ENCODE measurements around the gene TOMM7. TPM values are rescaled to one million over a fixed set of nuclear protein-coding genes. Genes with fewer than 3 reads are reported as not detected.
A peak's percentile ranks its signal among the peaks of the same experiment; 100 is the strongest.

The TOMM7 gene
- polyA plus RNA-seq, 1 experiment = 390 TPM

DNA sequence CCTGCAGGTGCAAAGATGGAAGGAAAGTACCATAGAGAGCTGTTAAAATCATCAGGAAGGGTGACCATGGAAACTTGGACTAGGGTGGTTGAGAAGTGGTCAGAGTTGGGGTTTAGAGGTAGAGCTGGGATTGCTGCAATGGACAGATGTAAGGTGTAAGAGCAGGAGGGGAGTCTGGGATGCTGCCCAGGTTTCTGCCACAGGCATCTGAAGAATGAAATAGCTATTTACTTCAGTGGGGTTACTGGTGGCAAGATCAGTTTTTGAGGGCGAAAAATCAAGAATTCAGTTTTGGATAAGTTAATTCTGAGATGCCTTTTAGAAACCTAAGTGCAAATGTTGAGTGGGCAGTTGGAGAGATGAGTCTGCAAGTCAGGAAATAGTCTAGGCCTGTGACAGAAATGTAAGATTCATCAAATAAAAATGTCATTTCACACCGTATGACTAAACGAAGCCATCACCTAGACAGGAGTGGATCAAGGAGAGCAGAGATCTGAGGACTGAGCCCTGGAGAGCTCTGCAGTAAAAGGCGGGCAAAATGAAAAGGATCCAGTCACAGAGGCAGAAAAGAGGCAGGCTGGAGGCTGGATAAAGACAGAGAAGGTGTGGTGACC is 22.7 kb upstream of the TOMM7 start:
- H3K4me3 ChIP-seq (ENCODE audit: low read depth, low read length) = no peak overlapping the region

GRCh38 chr7:22843681-22844309 is 21.1 kb upstream of the TOMM7 start:
- ChIA-PET POLR2A (no interaction called here), CTCF (interaction anchor here (0.5 kb wide), 1 partner anchor 10 kb away, joined by 6 read pairs; no protein-coding TSS in a partner anchor)
- Histone ChIP-seq H3K4me3 (ENCODE audit: low read depth, low read length) (no peak overlapping the region), H3K9me3 (ENCODE audit: control insufficient read depth, insufficient read depth, low read length) (peaks cover 3% of the 10 kb centered on the region), H3K27ac (ENCODE audit: low read depth, low read length) (no peak overlapping the region), H3K27me3 (ENCODE audit: control insufficient read depth, insufficient read depth, low read length) (no peaks in the 10 kb centered on the region)
- DNase-seq (ENCODE audit: low read depth, low spot score) = no peak
- TF ChIP-seq, protein P1, sequence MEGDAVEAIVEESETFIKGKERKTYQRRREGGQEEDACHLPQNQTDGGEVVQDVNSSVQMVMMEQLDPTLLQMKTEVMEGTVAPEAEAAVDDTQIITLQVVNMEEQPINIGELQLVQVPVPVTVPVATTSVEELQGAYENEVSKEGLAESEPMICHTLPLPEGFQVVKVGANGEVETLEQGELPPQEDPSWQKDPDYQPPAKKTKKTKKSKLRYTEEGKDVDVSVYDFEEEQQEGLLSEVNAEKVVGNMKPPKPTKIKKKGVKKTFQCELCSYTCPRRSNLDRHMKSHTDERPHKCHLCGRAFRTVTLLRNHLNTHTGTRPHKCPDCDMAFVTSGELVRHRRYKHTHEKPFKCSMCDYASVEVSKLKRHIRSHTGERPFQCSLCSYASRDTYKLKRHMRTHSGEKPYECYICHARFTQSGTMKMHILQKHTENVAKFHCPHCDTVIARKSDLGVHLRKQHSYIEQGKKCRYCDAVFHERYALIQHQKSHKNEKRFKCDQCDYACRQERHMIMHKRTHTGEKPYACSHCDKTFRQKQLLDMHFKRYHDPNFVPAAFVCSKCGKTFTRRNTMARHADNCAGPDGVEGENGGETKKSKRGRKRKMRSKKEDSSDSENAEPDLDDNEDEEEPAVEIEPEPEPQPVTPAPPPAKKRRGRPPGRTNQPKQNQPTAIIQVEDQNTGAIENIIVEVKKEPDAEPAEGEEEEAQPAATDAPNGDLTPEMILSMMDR (IDR thresholded peaks at IDR 0.05; ENCODE audit: low read depth, low read length) = no peak

More for the DNA sequence above, 22.7 kb upstream of the TOMM7 start:
- TF ChIP-seq, protein P1 (IDR thresholded peaks at IDR 0.05; ENCODE audit: low read depth, low read length) = no peak
- H3K27me3 ChIP-seq (ENCODE audit: control insufficient read depth, insufficient read depth, low read length) = no peaks in the 10 kb centered on the region
- ChIA-PET POLR2A (no interaction called here), CTCF (interaction anchor here (0.9 to 1.2 kb wide), 2 partner anchors 8 to 285 kb away, joined by 4 to 10 read pairs; no protein-coding TSS in a partner anchor)
- peaks cover 3% of the 10 kb centered on the region for H3K9me3 ChIP-seq (ENCODE audit: control insufficient read depth, insufficient read depth, low read length)
- H3K27ac ChIP-seq (ENCODE audit: low read depth, low read length) = peak overlapping the region; percentile 21
- no peak for DNase-seq (ENCODE audit: low read depth, low spot score)

- H3K27ac ChIP-seq (ENCODE audit: low read depth, low read length) = no peak overlapping the region
Measured at GRCh38 chr7:22842973-22843372, 20.3 kb upstream of the TOMM7 start.

GRCh38 chr7:22842383-22842941 is 19.8 kb upstream of the TOMM7 start:
- Histone ChIP-seq H3K9me3 (ENCODE audit: control insufficient read depth, insufficient read depth, low read length) (peaks cover 3% of the 10 kb centered on the region), H3K27ac (ENCODE audit: low read depth, low read length) (peak overlapping the region; percentile 31), H3K4me3 (ENCODE audit: low read depth, low read length) (no peak overlapping the region), H3K27me3 (ENCODE audit: control insufficient read depth, insufficient read depth, low read length) (no peaks in the 10 kb centered on the region)
- CTCF ChIA-PET = interaction anchor here (0.7 to 1.3 kb wide), 2 partner anchors 213 to 282 kb away, joined by 3 read pairs; no protein-coding TSS in a partner anchor
- TF ChIP-seq, protein P1 (IDR thresholded peaks at IDR 0.05; ENCODE audit: low read depth, low read length) = no peak
- POLR2A ChIA-PET = no interaction called here
- no peak for DNase-seq (ENCODE audit: low read depth, low spot score)

More at GRCh38 chr7:22842973-22843372, 20.3 kb upstream of the TOMM7 start:
- H3K27me3 ChIP-seq (ENCODE audit: control insufficient read depth, insufficient read depth, low read length) = no peaks in the 10 kb centered on the region
- TF ChIP-seq, protein P1 (IDR thresholded peaks at IDR 0.05; ENCODE audit: low read depth, low read length) = no peak
- no peak for DNase-seq (ENCODE audit: low read depth, low spot score)
- ChIA-PET POLR2A (no interaction called here), CTCF (interaction anchor here (0.5 to 1.3 kb wide), 3 partner anchors 213 to 283 kb away, joined by 3 read pairs; no protein-coding TSS in a partner anchor)
- no peak overlapping the region for H3K4me3 ChIP-seq (ENCODE audit: low read depth, low read length)
- peaks cover 3% of the 10 kb centered on the region for H3K9me3 ChIP-seq (ENCODE audit: control insufficient read depth, insufficient read depth, low read length)

GRCh38 chr7:22841954-22842353 is 19.3 kb upstream of the TOMM7 start:
- no peak for DNase-seq (ENCODE audit: low read depth, low spot score)
- CTCF ChIA-PET = interaction anchor here (1.3 kb wide), 1 partner anchor 214 kb away, joined by 3 read pairs; no protein-coding TSS in a partner anchor

More at GRCh38 chr7:22841954-22842353, 19.3 kb upstream of the TOMM7 start:
- Histone ChIP-seq H3K27ac (ENCODE audit: low read depth, low read length) (no peak overlapping the region), H3K9me3 (ENCODE audit: control insufficient read depth, insufficient read depth, low read length) (peaks cover 3% of the 10 kb centered on the region), H3K4me3 (ENCODE audit: low read depth, low read length) (no peak overlapping the region), H3K27me3 (ENCODE audit: control insufficient read depth, insufficient read depth, low read length) (no peaks in the 10 kb centered on the region)
- TF ChIP-seq, protein P1 (IDR thresholded peaks at IDR 0.05; ENCODE audit: low read depth, low read length) = no peak
- POLR2A ChIA-PET = no interaction called here
